ENCODE results near the gene SLC44A3. TPM values are rescaled to one million over a fixed set of nuclear protein-coding genes. Genes with fewer than 3 reads are reported as not detected.
"Not testable (repeated sequence)": the region's sequence is repeated elsewhere in the genome, so short reads cannot be mapped to it uniquely, and the experiment has no call there.

The SLC44A3 gene
- total RNA-seq, 1 donor from 2014 or later: 70.4 TPM

DNA sequence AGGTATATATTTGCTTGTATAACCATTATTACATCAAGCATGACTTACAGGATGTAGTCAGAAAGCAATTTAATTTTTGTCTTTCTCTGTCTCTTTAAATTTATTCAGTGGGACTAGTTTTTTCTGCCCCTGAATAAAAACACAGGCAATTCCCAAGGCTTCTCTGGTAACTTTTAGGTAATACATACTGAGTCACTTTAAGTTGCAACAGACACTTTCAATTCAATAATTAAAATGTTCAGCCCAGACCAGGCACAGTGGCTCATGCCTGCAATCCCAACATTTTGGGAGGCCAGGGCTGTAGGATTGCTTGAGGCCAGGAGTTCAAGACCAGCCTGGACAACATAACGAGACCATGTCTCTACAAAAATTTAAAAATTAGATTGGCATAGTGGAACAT is 12.3 kb downstream of the SLC44A3 start:
- DNase-seq (ENCODE audit: low spot score, unreplicated experiment): no peak
- H3K4me3 Mint-ChIP-seq (ENCODE audit: low read depth): no peak overlapping the region
- TF ChIP-seq, protein P1, sequence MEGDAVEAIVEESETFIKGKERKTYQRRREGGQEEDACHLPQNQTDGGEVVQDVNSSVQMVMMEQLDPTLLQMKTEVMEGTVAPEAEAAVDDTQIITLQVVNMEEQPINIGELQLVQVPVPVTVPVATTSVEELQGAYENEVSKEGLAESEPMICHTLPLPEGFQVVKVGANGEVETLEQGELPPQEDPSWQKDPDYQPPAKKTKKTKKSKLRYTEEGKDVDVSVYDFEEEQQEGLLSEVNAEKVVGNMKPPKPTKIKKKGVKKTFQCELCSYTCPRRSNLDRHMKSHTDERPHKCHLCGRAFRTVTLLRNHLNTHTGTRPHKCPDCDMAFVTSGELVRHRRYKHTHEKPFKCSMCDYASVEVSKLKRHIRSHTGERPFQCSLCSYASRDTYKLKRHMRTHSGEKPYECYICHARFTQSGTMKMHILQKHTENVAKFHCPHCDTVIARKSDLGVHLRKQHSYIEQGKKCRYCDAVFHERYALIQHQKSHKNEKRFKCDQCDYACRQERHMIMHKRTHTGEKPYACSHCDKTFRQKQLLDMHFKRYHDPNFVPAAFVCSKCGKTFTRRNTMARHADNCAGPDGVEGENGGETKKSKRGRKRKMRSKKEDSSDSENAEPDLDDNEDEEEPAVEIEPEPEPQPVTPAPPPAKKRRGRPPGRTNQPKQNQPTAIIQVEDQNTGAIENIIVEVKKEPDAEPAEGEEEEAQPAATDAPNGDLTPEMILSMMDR (IDR thresholded peaks at IDR 0.05; ENCODE audit: unreplicated experiment): no peak
- H3K27ac Mint-ChIP-seq: no peak overlapping the region
- no peaks in the 10 kb centered on the region for H3K4me1 Mint-ChIP-seq (ENCODE audit: low read depth)
- no peaks in the 10 kb centered on the region for H3K9me3 Mint-ChIP-seq (ENCODE audit: low read depth)
- H3K36me3 Mint-ChIP-seq (ENCODE audit: insufficient read depth): peaks cover 47% of the 10 kb centered on the region
- no peaks in the 10 kb centered on the region for H3K27me3 Mint-ChIP-seq

GRCh38 chr1:94832931-94833585 is 12.9 kb downstream of the SLC44A3 start:
- H3K27me3 Mint-ChIP-seq: no peaks in the 10 kb centered on the region
- H3K27ac Mint-ChIP-seq: no peak overlapping the region
- no peaks in the 10 kb centered on the region for H3K4me1 Mint-ChIP-seq (ENCODE audit: low read depth)
- H3K36me3 Mint-ChIP-seq (ENCODE audit: insufficient read depth): peaks cover 42% of the 10 kb centered on the region
- no peak overlapping the region for H3K4me3 Mint-ChIP-seq (ENCODE audit: low read depth)
- no peak for DNase-seq (ENCODE audit: low spot score, unreplicated experiment)
- TF ChIP-seq, protein P1 (IDR thresholded peaks at IDR 0.05; ENCODE audit: unreplicated experiment): no peak
- H3K9me3 Mint-ChIP-seq (ENCODE audit: low read depth): no peaks in the 10 kb centered on the region

- Mint-ChIP-seq H3K27me3 (no peaks in the 10 kb centered on the region), H3K4me3 (ENCODE audit: low read depth) (no peak overlapping the region), H3K36me3 (ENCODE audit: insufficient read depth) (peaks cover 27% of the 10 kb centered on the region), H3K9me3 (ENCODE audit: low read depth) (no peaks in the 10 kb centered on the region), H3K4me1 (ENCODE audit: low read depth) (no peaks in the 10 kb centered on the region), H3K27ac (no peak overlapping the region)
- no peak for DNase-seq (ENCODE audit: low spot score, unreplicated experiment)
- TF ChIP-seq, protein P1 (IDR thresholded peaks at IDR 0.05; ENCODE audit: unreplicated experiment): no peak
These were observed 16.7 kb downstream of the SLC44A3 start for GRCh38 chr1:94836891-94837290.

DNA sequence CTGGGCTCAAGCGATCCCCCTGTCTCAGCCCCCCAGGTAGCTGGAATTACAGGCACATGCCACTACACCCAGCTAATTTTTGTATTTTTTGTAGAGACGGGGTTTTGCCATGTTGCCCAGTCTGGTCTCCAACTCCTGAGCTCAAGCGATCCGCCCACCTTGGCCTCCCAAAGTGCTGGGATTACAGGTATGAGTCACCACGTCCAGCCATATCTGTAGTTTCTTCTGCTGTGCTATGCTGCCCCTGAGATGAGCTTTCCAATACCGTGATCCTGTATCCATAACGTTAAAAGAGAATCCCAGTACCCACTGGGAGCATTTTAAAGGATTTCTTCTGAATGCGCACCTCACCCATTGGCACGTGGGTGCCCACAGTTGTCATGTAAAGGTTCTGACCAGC is 20.2 kb downstream of the SLC44A3 start:
- not testable (repeated sequence) for H3K4me1 Mint-ChIP-seq (ENCODE audit: low read depth); H3K4me3 Mint-ChIP-seq (ENCODE audit: low read depth); DNase-seq (ENCODE audit: low spot score, unreplicated experiment); H3K9me3 Mint-ChIP-seq (ENCODE audit: low read depth); H3K27ac Mint-ChIP-seq; H3K27me3 Mint-ChIP-seq
- peaks cover 40% of the 10 kb centered on the region for H3K36me3 Mint-ChIP-seq (ENCODE audit: insufficient read depth)

GRCh38 chr1:94840808-94841207 is 20.7 kb downstream of the SLC44A3 start:
- Mint-ChIP-seq H3K4me1 (ENCODE audit: low read depth) (no peaks in the 10 kb centered on the region), H3K36me3 (ENCODE audit: insufficient read depth) (peaks cover 38% of the 10 kb centered on the region), H3K27me3 (no peaks in the 10 kb centered on the region), H3K27ac (no peak overlapping the region), H3K4me3 (ENCODE audit: low read depth) (no peak overlapping the region), H3K9me3 (ENCODE audit: low read depth) (no peaks in the 10 kb centered on the region)
- no peak for DNase-seq (ENCODE audit: low spot score, unreplicated experiment)
- TF ChIP-seq, protein P1 (IDR thresholded peaks at IDR 0.05; ENCODE audit: unreplicated experiment): no peak

DNA sequence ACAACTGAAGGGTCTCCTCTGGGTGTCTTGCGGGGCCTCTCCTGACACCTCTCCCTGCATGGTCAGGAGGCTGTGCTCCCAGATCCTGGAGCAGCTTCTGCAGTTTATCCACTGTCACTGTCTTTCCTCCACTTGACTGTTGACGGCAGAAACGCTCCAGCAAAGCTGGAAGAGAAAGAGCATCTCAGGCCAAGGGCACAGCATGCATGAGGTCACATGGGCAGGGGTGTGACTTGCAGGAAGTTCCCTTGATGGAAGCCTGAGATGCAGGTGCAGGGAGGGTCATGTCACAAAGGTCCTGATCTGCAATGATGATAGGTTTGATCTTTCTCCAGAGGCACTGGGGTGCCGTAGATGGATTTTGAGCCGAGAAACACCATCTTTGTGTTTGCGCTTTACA is 23.3 kb downstream of the SLC44A3 start:
- TF ChIP-seq, protein P1 (IDR thresholded peaks at IDR 0.05; ENCODE audit: unreplicated experiment): no peak
- peaks cover 32% of the 10 kb centered on the region for H3K36me3 Mint-ChIP-seq (ENCODE audit: insufficient read depth)
- no peaks in the 10 kb centered on the region for H3K9me3 Mint-ChIP-seq (ENCODE audit: low read depth)
- H3K27me3 Mint-ChIP-seq: no peaks in the 10 kb centered on the region
- H3K4me3 Mint-ChIP-seq (ENCODE audit: low read depth): no peak overlapping the region
- no peaks in the 10 kb centered on the region for H3K4me1 Mint-ChIP-seq (ENCODE audit: low read depth)
- no peak for DNase-seq (ENCODE audit: low spot score, unreplicated experiment)
- no peak overlapping the region for H3K27ac Mint-ChIP-seq
